BJ (cell line): ENCODE data around the gene IVL. TPM values are rescaled to one million over a fixed set of nuclear protein-coding genes. Genes with fewer than 3 reads are reported as not detected.

Experiments
- CTCF ChIA-PET: fragments of 350-600 bp; formaldehyde crosslinking; extraction: SDS; loops from one replicate; lab custom pipeline; 2021; ENCODE audit warnings: antibody characterized with exemption, inconsistent platforms; lab: Yijun Ruan, JAX
- POLR2A ChIA-PET: fragments of 300-600 bp; sonication (Branson Sonifier 250); formaldehyde crosslinking; extraction: SDS; loops from one replicate; lab custom pipeline; 2021; ENCODE audit warnings: antibody characterized with exemption; lab: Charles Lee
- DNase-seq: peaks from one replicate; pipeline ENCODE4 v3.0.0-alpha.2; 2011; ENCODE audit warnings: low read depth
- H3K27me3 ChIP-seq: 2 replicates; pipeline ENCODE4 v1.6.0; 2011; ENCODE audit warnings: low read length; ENCODE audit not compliant: control insufficient read depth, insufficient read depth
- H3K36me3 ChIP-seq: 2 replicates; pipeline ENCODE4 v1.5.1; 2011; ENCODE audit warnings: low read length; ENCODE audit not compliant: control insufficient read depth, insufficient read depth
- H3K4me3 ChIP-seq: 2 replicates; pipeline ENCODE4 v1.5.1; 2011; ENCODE audit warnings: low read depth, mild to moderate bottlenecking, control low read depth, low read length
- CTCF ChIP-seq: IDR thresholded peaks from 2 replicates; pipeline ENCODE4 v1.5.1; 2011; ENCODE audit warnings: low read depth, mild to moderate bottlenecking, control low read depth, inconsistent platforms, low read length, moderate library complexity; ENCODE audit not compliant: insufficient read depth
- polyA plus RNA-seq: library from polyadenylated mRNA; depleted of rRNA; stranded (reverse); fragments of >200 nt; gene quantifications from 2 replicates; pipeline ENCODE4 v1.2.3, GENCODE V29; 2011

IVL gene
- polyA plus RNA-seq, 1 experiment: 0.05 TPM

- ChIA-PET POLR2A (no interaction called here), CTCF (interaction anchor here (1.9 kb wide), 1 partner anchor 47 kb away, joined by 5 read pairs; no protein-coding TSS in a partner anchor)
- TF ChIP-seq CTCF: peak; percentile 30
- no peaks in the 10 kb centered on the region for H3K27me3 ChIP-seq
- DNase-seq: no peak
- H3K36me3 ChIP-seq: no peaks in the 10 kb centered on the region
- no peak overlapping the region for H3K4me3 ChIP-seq
Measured at GRCh38 chr1:152917794-152918193, 9.4 kb downstream of the IVL start.

GRCh38 chr1:152919071-152919470 lies 10.7 kb downstream of the IVL start:
- ChIA-PET POLR2A (no interaction called here), CTCF (interaction anchor here (1.9 to 2.2 kb wide), 2 partner anchors 47 to 48 kb away, joined by 5 to 6 read pairs; no protein-coding TSS in a partner anchor)
- no peak for TF ChIP-seq CTCF
- Histone ChIP-seq H3K4me3 (no peak overlapping the region), H3K36me3 (no peaks in the 10 kb centered on the region), H3K27me3 (no peaks in the 10 kb centered on the region)
- DNase-seq: no peak

GRCh38 chr1:152924191-152924590 lies 15.8 kb downstream of the IVL start:
- ChIA-PET POLR2A (no interaction called here), CTCF (interaction anchor here (6.0 kb wide), 1 partner anchor 54 kb away, joined by 147 read pairs; no protein-coding TSS in a partner anchor)
- H3K36me3 ChIP-seq: no peaks in the 10 kb centered on the region
- H3K27me3 ChIP-seq: no peaks in the 10 kb centered on the region
- DNase-seq: no peak
- no peak for TF ChIP-seq CTCF
- H3K4me3 ChIP-seq: no peak overlapping the region

- CTCF ChIA-PET: interaction anchor here (0.5 to 6.0 kb wide), 25 partner anchors 9 to 533 kb away, joined by 3 to 147 read pairs (median 4); partner anchors contain the start of genes IVL, LCE6A and SMCP
- Histone ChIP-seq H3K27me3 (no peaks in the 10 kb centered on the region), H3K4me3 (no peak overlapping the region), H3K36me3 (no peaks in the 10 kb centered on the region)
- POLR2A ChIA-PET: no interaction called here
- DNase-seq: no peak
- peak; percentile 70 for TF ChIP-seq CTCF
Measured at GRCh38 chr1:152926091-152926490, 17.7 kb downstream of the IVL start.

- CTCF ChIA-PET: interaction anchor here (1.2 kb wide), 1 partner anchor 57 kb away, joined by 12 read pairs; no protein-coding TSS in a partner anchor
- POLR2A ChIA-PET: no interaction called here
- no peak for DNase-seq
- Histone ChIP-seq H3K27me3 (no peaks in the 10 kb centered on the region; the same call in 1 of the 2 replicates), H3K4me3 (no peak overlapping the region), H3K36me3 (no peaks in the 10 kb centered on the region)
- TF ChIP-seq CTCF: no peak
Measured at GRCh38 chr1:152928671-152929070, 20.3 kb downstream of the IVL start.
